Stomach (tissue), 9 donors: ENCODE results near the gene GPRIN2. TPM values are rescaled to one million over a fixed set of nuclear protein-coding genes. Genes with fewer than 3 reads are reported as not detected.

Source experiments
- DNase-seq, 2 donors: peaks; one replicate each; pipeline versions ENCODE4 v3.0.0 to v3.0.0-alpha.2; 2013 to 2019
- H3K27ac ChIP-seq, 5 donors: fragments of 200-600 bp in 4 of 5; sonication (generic) in 4 of 5; one replicate each; pipeline ENCODE4 v1.5.1; 2013 to 2019; ENCODE audit warnings: mild to moderate bottlenecking in 1 of 5, moderate library complexity in 1 of 5
- H3K27me3 ChIP-seq, 3 donors: fragments of 200-600 bp; sonication (generic); one replicate each; pipeline ENCODE4 v1.5.1; 2017 to 2019; ENCODE audit warnings: mixed run types in 1 of 3
- H3K36me3 ChIP-seq, 4 donors: fragments of 200-600 bp; sonication (generic); 1 replicate in 3 of 4; 2 replicates in 1 of 4; pipeline ENCODE4 v1.5.1; 2016 to 2019
- H3K4me1 ChIP-seq, 4 donors: fragments of 200-600 bp; sonication (generic); one replicate each; pipeline ENCODE4 v1.5.1; 2016 to 2019
- H3K4me3 ChIP-seq, 4 donors: fragments of 200-600 bp; sonication (generic) in 3 of 4; one replicate each; pipeline ENCODE4 v1.5.1; 2016 to 2019; ENCODE audit warnings: mild to moderate bottlenecking in 1 of 4
- H3K9me3 ChIP-seq, 4 donors: fragments of 200-600 bp; sonication (generic); one replicate each; pipeline ENCODE4 v1.5.1; 2016 to 2019
- CTCF ChIP-seq, 7 experiments: fragments of 450-650 bp in 4 of 7; fragments of 200-600 bp in 3 of 7; sonication (generic) in 3 of 7; IDR thresholded peaks; one replicate each; pipeline ENCODE4 v1.5.1; 2016 to 2019; ENCODE audit warnings: antibody characterized with exemption in 7 of 7, control low read depth in 2 of 7, mild to moderate bottlenecking in 1 of 7
- EP300 ChIP-seq: sonication (generic); formaldehyde crosslinking; IDR thresholded peaks from one replicate; pipeline ENCODE4 v1.6.1; 2017; ENCODE audit warnings: antibody characterized with exemption
- POLR2A ChIP-seq, 4 donors: fragments of 450-650 bp; IDR thresholded peaks; one replicate each; pipeline ENCODE4 v1.6.1; 2016; ENCODE audit warnings: antibody characterized with exemption in 4 of 4, control low read depth in 2 of 4, mild to moderate bottlenecking in 1 of 4, moderate library complexity in 1 of 4
- POLR2AphosphoS5 ChIP-seq, 3 donors: sonication (generic); formaldehyde crosslinking; IDR thresholded peaks; one replicate each; pipeline ENCODE4 v1.6.1; 2016; ENCODE audit warnings: antibody characterized with exemption in 3 of 3
- whole genome bisulfite sequencing, 5 donors: extraction: QIAGEN DNeasy Blood & Tissue Kit in 3 of 5; methylation state at CpG; one replicate each; pipeline versions ENCODE4 v1.1.5 to v1.1.7; 2013 to 2018; 5-methylcytosine and 5-hydroxymethylcytosine counted together
- intact Hi-C: fragments of 100-400 bp; cut with DNase I; formaldehyde crosslinking; loops from one replicate; pipeline ENCODE4 v1.15.1; 2023; ENCODE audit warnings: low total_unique reads
- polyA plus RNA-seq, 3 donors: library from polyadenylated mRNA; stranded (reverse); fragments of 200-250 nt; gene quantifications; one replicate each; pipeline ENCODE4 v1.2.3, GENCODE V29; 2013
- total RNA-seq, 5 donors: library from RNA; depleted of rRNA; stranded (reverse); fragments of >200 nt; gene quantifications; one replicate each; pipeline versions ENCODE4 v1.1.0 to v1.2.3, GENCODE V29; 2014 to 2016
- donor health status: healthy with polysubstance abuse.
- donor health status: Bipolar disorder and iron deficiency.
- donor health status: healthy.

GPRIN2 gene
- total and polyA plus RNA-seq, 8 donors = 3.5 to 27.8 (median 11.1) TPM

GRCh38 chr10:46522295-46523118 lies 34.0 kb downstream of the GPRIN2 start:
- Histone ChIP-seq H3K27ac (no peak overlapping the region), H3K36me3 (no peaks in the 10 kb centered on the region), H3K4me1 (peaks cover 9 to 23% (median 14%) of the 10 kb centered on the region in 4 donors), H3K4me3 (no peak overlapping the region), H3K27me3 (no peaks in the 10 kb centered on the region), H3K9me3 (no peaks in the 10 kb centered on the region)
- intact Hi-C loops = no loop called here
- TF ChIP-seq CTCF (IDR thresholded peaks at IDR 0.05) (no peak), POLR2A (IDR thresholded peaks at IDR 0.05) (no peak), POLR2AphosphoS5 (IDR thresholded peaks at IDR 0.05) (no peak), EP300 (no peak)
- DNase-seq = peak in 1 of 2 donors; percentile 26
- WGBS, 5 donors = 89 to 93% (median 91%) methylated on average over 10 of the region's 10 CpGs

DNA sequence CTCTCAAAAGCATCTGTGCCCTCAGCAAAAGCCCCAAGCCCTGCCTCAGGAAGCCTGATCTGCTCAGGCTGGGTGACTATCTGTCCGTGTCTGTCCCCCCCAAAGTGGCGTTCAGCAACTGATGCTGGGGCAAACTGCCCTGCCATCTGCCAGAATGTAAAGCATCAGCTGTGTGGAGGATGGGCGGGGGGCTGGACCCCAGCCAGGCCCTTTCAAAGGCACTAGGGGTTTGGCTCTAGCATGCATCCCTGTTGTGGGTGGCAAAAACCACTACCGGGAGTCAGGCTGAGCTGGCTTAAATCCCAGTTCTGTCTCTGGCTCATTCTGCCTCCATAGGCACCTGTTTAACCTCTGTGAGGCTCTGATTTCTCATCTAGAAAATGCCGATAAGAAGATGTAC lies 35.5 kb downstream of the GPRIN2 start:
- Histone ChIP-seq H3K27me3 (no peaks in the 10 kb centered on the region), H3K36me3 (no peaks in the 10 kb centered on the region), H3K4me1 (peaks cover 9 to 23% (median 14%) of the 10 kb centered on the region in 4 donors), H3K9me3 (no peaks in the 10 kb centered on the region), H3K4me3 (no peak overlapping the region), H3K27ac (no peak overlapping the region)
- WGBS, 5 donors = 49 to 60% (median 53%) methylated on average over 5 of the region's 5 CpGs
- TF ChIP-seq POLR2A (IDR thresholded peaks at IDR 0.05) (no peak), EP300 (no peak), CTCF (IDR thresholded peaks at IDR 0.05) (no peak)
- peak; percentile 28 to 54 for DNase-seq
- intact Hi-C loops = no loop called here

DNA sequence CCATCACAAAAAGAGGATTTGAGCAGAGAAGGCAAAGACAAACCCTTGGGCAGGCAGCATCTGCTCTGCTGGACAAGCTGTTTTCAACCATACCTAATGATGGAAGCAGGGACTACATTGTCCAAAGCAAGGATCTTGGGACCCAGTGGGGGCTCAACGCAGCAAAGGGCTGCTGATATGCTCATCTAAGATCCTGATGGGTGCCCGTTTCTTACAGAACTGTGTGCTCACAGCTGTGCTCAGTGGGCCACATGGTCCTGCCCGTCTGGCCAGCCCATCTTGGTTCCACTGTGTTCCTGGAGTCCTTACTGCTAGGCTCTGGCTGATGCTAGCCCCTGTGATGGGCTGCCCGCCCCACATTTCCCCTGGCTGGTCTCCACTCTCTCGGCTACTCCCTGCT lies 36.1 kb downstream of the GPRIN2 start:
- no peak overlapping the region for H3K4me3 ChIP-seq
- intact Hi-C loops = no loop called here
- TF ChIP-seq POLR2A (IDR thresholded peaks at IDR 0.05) (no peak), EP300 (no peak), POLR2AphosphoS5 (IDR thresholded peaks at IDR 0.05) (no peak), CTCF (IDR thresholded peaks at IDR 0.05) (no peak)
- H3K27me3 ChIP-seq = no peaks in the 10 kb centered on the region
- peaks cover 9 to 23% (median 14%) of the 10 kb centered on the region in 4 donors for H3K4me1 ChIP-seq
- 82 to 94% (median 87%) methylated on average over 5 of the region's 5 CpGs for WGBS, 5 donors
- no peaks in the 10 kb centered on the region for H3K36me3 ChIP-seq
- H3K27ac ChIP-seq = no peak overlapping the region
- peak in 1 of 2 donors; percentile 22 for DNase-seq
- no peaks in the 10 kb centered on the region for H3K9me3 ChIP-seq

- intact Hi-C loops = no loop called here
- WGBS, 5 donors = 92 to 96% (median 93%) methylated on average over 6 of the region's 6 CpGs
- peak in 1 of 2 donors; percentile 19 for DNase-seq
These were observed 38.3 kb downstream of the GPRIN2 start for GRCh38 chr10:46518028-46518725.

More at GRCh38 chr10:46518028-46518725, 38.3 kb downstream of the GPRIN2 start:
- Histone ChIP-seq H3K4me3 (no peak overlapping the region), H3K27me3 (no peaks in the 10 kb centered on the region), H3K4me1 (peaks cover 3 to 4% (median 3%) of the 10 kb centered on the region in 4 donors), H3K9me3 (no peaks in the 10 kb centered on the region), H3K27ac (no peak overlapping the region), H3K36me3 (no peaks in the 10 kb centered on the region)
- no peak for TF ChIP-seq EP300
- TF ChIP-seq POLR2A (IDR thresholded peaks at IDR 0.05) = no peak
- no peak for TF ChIP-seq POLR2AphosphoS5 (IDR thresholded peaks at IDR 0.05)
- TF ChIP-seq CTCF (IDR thresholded peaks at IDR 0.05) = no peak
